Anterior cingulate cortex (tissue), 58 donors: ENCODE data around the gene ARHGAP20.

Experiments
- DNase-seq, 58 donors: peaks; one replicate each; lab custom pipeline; 2025; lab: John Stamatoyannopoulos, UW

ARHGAP20 gene

GRCh38 chr11:110720431-110721275 lies 8.4 kb upstream of the ARHGAP20 start:
- no peak for DNase-seq

- no peak for DNase-seq
Observed at GRCh38 chr11:110716361-110716760, 4.1 kb upstream of the ARHGAP20 start.

GRCh38 chr11:110715541-110715940 lies 3.3 kb upstream of the ARHGAP20 start:
- no peak for DNase-seq

GRCh38 chr11:110713449-110713776 lies 1.2 kb upstream of the ARHGAP20 start:
- peak in 4 of 58 donors; percentile 10 to 65 (median 24) for DNase-seq

- DNase-seq, result peak in 46 of 58 donors; percentile 22 to 87 (median 52)
Observed at GRCh38 chr11:110712659-110713448, 617 bp upstream of the ARHGAP20 start.

- no peak for DNase-seq
Observed at GRCh38 chr11:110711448-110711775, 825 bp downstream of the ARHGAP20 start.

- peak in 27 of 58 donors; percentile 1 to 36 (median 11) for DNase-seq
Observed at GRCh38 chr11:110710628-110711381, 1.4 kb downstream of the ARHGAP20 start.

- DNase-seq, result no peak
Observed at GRCh38 chr11:110704210-110704864, 7.9 kb downstream of the ARHGAP20 start.

GRCh38 chr11:110691926-110692325 lies 20.3 kb downstream of the ARHGAP20 start:
- no peak for DNase-seq

GRCh38 chr11:110689306-110689705 lies 22.9 kb downstream of the ARHGAP20 start:
- no peak for DNase-seq

- DNase-seq, result no peak
Observed at GRCh38 chr11:110679323-110679975, 32.8 kb downstream of the ARHGAP20 start.

- no peak for DNase-seq
Observed at GRCh38 chr11:110675548-110675947, 36.7 kb downstream of the ARHGAP20 start.

- DNase-seq, result no peak
Observed at GRCh38 chr11:110665689-110666465, 46.4 kb downstream of the ARHGAP20 start.

- no peak for DNase-seq
Observed at GRCh38 chr11:110655967-110656366, 56.3 kb downstream of the ARHGAP20 start.

GRCh38 chr11:110654456-110654855 lies 57.8 kb downstream of the ARHGAP20 start:
- DNase-seq, result no peak

- no peak for DNase-seq
Observed at GRCh38 chr11:110645253-110645652, 67.0 kb downstream of the ARHGAP20 start.

GRCh38 chr11:110634370-110634769 lies 77.9 kb downstream of the ARHGAP20 start:
- DNase-seq, result no peak

GRCh38 chr11:110631551-110631950 lies 80.7 kb downstream of the ARHGAP20 start:
- DNase-seq, result no peak

GRCh38 chr11:110629594-110629993 lies 82.6 kb downstream of the ARHGAP20 start:
- no peak for DNase-seq
